Activated CD8-positive, alpha-beta memory T cell treated with anti-CD3 and anti-CD28 coated beads for 4 hours (primary cell): ENCODE results near the gene NAP1L1.

Experiments used
- DNase-seq, 2 donors: peaks; one replicate each; pipeline ENCODE4 v3.0.0-alpha.2; 2020; ENCODE audit warnings: low read depth in 2 of 2

Gene NAP1L1

GRCh38 chr12:76084863-76085519 lies 506 bp upstream of the NAP1L1 start:
- DNase-seq: peak; percentile 30 to 36

- DNase-seq: no peak
Observed at GRCh38 chr12:76083246-76083903, 1.1 kb downstream of the NAP1L1 start.

DNA sequence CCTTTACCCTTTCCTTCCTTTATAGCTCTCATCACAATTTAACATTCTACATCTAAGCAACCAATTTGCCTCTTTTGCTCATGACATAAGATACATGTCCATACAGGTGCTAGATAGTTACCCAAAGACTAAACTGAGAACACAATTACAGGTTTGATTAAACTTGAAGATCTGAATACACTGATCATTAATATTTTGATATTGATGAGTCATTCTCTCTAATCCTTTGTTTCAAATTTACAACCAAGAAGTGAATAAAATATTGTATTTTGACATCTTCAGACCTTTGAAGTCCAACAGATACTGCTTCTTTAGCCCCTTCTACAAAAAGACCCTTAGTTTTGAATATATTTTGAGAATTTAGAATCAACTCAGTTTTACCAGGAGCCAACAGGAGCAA lies 2.6 kb downstream of the NAP1L1 start:
- DNase-seq: no peak

GRCh38 chr12:76080729-76081415 lies 3.6 kb downstream of the NAP1L1 start:
- no peak for DNase-seq

GRCh38 chr12:76080017-76080728 lies 4.3 kb downstream of the NAP1L1 start:
- no peak for DNase-seq

GRCh38 chr12:76078748-76079147 lies 5.7 kb downstream of the NAP1L1 start:
- no peak for DNase-seq

DNA sequence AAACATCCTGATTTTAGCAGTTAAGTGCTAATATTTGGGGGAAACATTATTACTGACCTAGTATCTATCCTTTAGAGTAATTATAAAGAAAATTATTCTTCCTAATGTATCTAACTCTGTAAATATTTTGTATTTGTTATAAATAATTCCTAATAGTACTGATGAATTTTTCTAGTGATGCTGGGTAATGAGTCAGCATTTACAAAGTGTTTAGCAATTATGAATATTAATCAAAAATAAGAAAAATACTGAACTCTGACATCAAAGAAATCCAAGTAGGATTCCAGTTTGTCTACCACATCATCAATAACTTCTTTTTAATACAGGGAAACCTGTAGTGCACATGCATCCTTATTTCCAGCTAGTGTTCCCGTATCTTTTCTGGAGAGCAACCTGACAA lies 9.0 kb downstream of the NAP1L1 start:
- no peak for DNase-seq

DNA sequence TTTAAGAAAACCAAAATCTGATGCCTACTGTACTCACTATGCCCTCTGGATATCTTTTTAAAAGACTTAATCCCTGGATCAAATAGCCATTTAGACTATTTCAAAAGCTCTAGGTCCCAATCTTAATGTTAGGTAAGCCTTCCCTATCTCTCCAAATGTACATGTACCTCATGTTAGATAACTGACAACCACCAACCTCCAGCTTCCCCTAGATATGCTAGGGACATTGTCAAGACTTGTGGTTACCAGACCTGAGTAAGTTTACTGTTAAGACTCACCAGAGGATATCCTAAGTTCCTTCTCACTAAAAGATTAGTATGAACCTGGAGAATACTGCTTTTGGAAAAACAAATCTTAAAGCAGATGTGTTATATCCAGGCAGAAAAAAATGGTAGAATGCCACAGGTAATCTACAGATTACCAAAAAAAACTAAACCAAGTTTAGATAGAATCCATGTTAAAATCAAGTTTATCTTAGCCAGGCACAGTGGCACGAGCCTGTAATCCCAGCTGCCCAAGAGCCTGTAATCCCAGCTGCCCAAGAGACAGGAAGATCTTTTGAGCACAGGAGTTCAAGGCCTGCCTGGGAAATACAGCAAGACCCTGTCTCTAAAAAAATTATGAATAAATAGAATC lies 9.7 kb downstream of the NAP1L1 start:
- no peak for DNase-seq

DNA sequence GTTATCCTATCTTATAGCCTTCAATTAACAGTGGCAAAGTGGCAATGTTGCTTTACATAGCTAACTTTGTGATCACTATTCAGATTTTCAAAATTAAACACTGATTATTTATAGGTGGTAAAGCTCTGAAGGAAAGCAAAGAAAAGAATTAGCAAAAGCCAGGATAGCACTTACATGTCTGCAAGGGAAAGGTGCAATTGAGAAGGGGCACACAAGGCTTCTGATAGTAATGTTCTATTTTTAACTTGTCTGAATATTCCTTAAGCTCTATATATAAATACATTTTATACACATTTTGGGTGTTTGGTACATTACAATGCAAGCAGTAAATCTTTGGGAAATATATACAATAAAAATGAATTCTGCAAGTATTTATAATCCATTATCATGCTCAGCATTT lies 10.9 kb downstream of the NAP1L1 start:
- no peak for DNase-seq

DNA sequence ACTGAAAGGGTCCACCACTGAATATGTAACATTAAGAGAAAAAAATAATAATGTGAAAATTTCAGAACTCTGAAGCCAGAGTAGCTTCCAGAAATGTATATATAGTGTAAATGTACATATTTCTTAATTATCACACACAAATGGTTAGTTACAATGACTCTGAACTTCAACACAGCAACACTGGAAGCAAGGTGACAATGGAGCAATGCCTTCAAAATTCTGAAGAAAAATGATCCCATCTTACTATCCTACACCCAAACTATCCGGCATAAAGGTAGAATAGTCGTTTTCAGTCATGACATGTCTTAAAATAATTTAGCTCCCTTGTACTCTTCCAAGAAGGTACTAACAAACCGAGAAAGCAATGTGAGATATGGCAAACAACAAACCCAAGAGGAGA lies 11.9 kb downstream of the NAP1L1 start:
- no peak for DNase-seq

DNA sequence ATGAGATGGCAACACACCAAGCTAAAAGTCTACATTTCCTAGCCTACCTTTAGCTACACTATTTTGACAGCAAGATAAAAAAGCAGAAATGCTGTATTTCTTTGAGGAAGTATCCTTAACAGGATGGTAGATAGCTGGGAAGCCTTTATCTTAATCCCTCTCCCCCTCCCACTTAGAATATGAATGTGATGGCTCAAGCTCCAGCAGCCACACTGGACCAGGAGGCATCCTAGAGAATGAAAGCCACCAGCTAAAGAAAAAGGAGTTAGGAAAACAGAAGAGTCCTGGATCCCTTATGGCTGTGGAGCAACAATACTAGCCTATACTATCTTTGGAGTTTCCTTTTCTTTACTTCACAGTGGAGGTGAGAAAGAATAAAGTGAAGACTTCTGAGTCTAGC lies 15.1 kb downstream of the NAP1L1 start:
- DNase-seq: no peak

- no peak for DNase-seq
Observed at GRCh38 chr12:76065917-76066316, 18.6 kb downstream of the NAP1L1 start.

DNA sequence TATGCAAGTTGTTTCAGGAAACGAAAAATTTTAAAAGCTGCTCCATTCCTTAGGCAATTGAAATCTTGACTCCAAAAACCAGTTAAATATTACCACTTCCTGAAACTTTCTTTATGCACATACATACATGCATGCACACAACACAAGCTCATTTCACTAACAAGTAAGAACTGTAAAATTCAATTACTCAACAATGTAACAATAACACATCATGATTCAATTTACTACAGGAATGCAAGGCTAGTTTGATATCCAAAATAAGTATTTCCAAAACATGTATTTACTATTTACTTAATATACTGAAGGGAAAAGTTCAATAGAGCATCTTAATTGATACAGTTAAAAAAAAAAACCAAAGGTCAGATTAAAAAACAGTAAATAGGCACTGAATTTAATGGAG lies 19.6 kb downstream of the NAP1L1 start:
- DNase-seq: no peak

DNA sequence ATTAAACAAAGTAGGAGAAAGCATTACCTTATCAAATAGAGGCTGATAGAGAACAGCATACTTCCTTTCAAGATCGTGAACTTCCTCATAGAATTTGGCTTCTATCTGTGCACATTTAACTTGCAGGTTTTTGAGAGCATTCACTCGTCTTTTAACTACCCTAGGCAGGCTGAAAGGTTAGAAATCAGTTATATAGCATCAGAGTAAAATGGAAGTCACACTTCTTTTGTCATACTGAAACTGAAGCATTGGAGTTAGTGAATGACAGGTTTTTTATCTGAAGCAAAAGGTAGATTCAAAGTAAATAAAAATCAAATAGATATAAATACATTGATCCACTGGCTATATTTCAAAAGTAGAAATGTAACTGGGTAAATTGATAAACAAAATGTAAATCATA lies 24.4 kb downstream of the NAP1L1 start:
- no peak for DNase-seq

GRCh38 chr12:76057326-76057725 lies 27.2 kb downstream of the NAP1L1 start:
- no peak for DNase-seq

GRCh38 chr12:76055393-76055792 lies 29.1 kb downstream of the NAP1L1 start:
- no peak for DNase-seq

GRCh38 chr12:76049575-76050251 lies 34.8 kb downstream of the NAP1L1 start:
- DNase-seq: no peak

- DNase-seq: no peak
Observed at GRCh38 chr12:76047742-76048141, 36.7 kb downstream of the NAP1L1 start.

- DNase-seq: no peak
Observed at GRCh38 chr12:76047060-76047459, 37.4 kb downstream of the NAP1L1 start.

DNA sequence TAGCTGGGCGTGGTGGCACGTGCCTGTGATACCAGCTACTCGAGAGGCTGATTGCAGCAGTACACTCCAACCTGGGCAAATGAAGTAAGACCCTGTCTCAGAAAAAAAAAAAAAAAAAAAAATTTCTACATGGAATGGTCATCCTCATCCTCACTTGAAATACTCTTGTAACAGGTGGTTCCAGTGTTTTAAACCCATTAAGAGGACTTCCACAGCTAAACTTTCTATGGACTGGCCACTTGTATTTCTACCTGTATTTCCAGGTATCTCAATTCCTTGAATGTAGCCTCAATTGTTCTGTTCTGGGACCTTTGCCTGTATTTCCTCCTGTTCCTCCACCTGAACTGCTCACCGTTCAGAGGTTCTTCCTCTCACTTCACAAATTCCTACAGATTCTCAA lies 41.1 kb downstream of the NAP1L1 start:
- no peak for DNase-seq

GRCh38 chr12:76042147-76042546 lies 42.3 kb downstream of the NAP1L1 start:
- DNase-seq: no peak

DNA sequence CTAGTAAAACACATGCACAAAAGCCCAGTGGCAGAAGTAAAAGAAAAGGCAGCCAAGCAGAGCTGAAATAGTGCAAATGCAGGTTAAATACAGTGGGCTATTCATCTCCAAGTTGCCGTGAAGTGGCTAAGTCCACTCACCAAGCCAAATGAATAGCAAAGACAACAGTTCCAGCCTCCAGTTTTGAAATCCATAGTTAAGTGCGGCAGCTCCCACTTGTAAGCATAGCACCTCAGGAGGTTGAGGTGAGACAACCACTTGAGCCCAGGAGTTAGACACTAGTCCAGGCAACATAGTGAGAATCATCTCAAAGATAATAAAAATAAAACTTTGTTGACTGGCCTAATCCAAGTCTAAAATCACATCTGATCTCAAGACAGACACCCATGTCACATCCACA lies 43.1 kb downstream of the NAP1L1 start:
- no peak for DNase-seq
